Hematopoietic multipotent progenitor cell treated with erythropoietin and hydrocortisone succinate and interleukin-3 and kit ligand, for 8 days (in vitro differentiated cells): Measurements from ENCODE around the gene EVX2.

Experiments
- DNase-seq: peaks from one replicate; pipeline ENCODE4 v3.0.0-alpha.2; 2015

The EVX2 gene

GRCh38 chr2:176094349-176094748 lies 10.6 kb upstream of the EVX2 start:
- no peak for DNase-seq

GRCh38 chr2:176093898-176094249 lies 10.1 kb upstream of the EVX2 start:
- no peak for DNase-seq

GRCh38 chr2:176093145-176093897 lies 9.6 kb upstream of the EVX2 start:
- DNase-seq: no peak

- DNase-seq: no peak
Measured at GRCh38 chr2:176092270-176093144, 8.7 kb upstream of the EVX2 start, which contains the start of gene HOXD13. Gene HOXD13, plus strand, starts transcription at chr2:176092721. Its CDS starts 170 bp downstream, at chr2:176092891.

- DNase-seq: no peak
Measured at GRCh38 chr2:176091329-176092258, 7.8 kb upstream of the EVX2 start.

GRCh38 chr2:176090862-176091261 lies 7.1 kb upstream of the EVX2 start:
- DNase-seq: no peak

GRCh38 chr2:176089843-176090395 lies 6.2 kb upstream of the EVX2 start:
- DNase-seq: no peak

- no peak for DNase-seq
Measured at GRCh38 chr2:176088937-176089842, 5.4 kb upstream of the EVX2 start.

GRCh38 chr2:176088048-176088936 lies 4.5 kb upstream of the EVX2 start:
- DNase-seq: peak; percentile 36

- DNase-seq: no peak
Measured at GRCh38 chr2:176087330-176088047, 3.7 kb upstream of the EVX2 start.

GRCh38 chr2:176085861-176086771 lies 2.4 kb upstream of the EVX2 start:
- DNase-seq: peak; percentile 37

- DNase-seq: no peak
Measured at GRCh38 chr2:176085120-176085788, 1.5 kb upstream of the EVX2 start.

- DNase-seq: no peak
Measured at GRCh38 chr2:176084611-176085119, 903 bp upstream of the EVX2 start.

- DNase-seq: no peak
Measured at GRCh38 chr2:176082824-176083751, 674 bp downstream of the EVX2 start.

GRCh38 chr2:176082525-176082823 lies 1.3 kb downstream of the EVX2 start:
- DNase-seq: no peak

- no peak for DNase-seq
Measured at GRCh38 chr2:176081837-176082524, 1.8 kb downstream of the EVX2 start.
